K562 (cell line): ENCODE data around the gene SPAG7. TPM values are rescaled to one million over a fixed set of nuclear protein-coding genes. Genes with fewer than 3 reads are reported as not detected.

Experiments used
- ARID2 ChIP-seq: fragments of 450-650 bp; IDR thresholded peaks from 2 replicates; pipeline ENCODE4 v1.6.1; 2017; ENCODE audit warnings: antibody characterized with exemption, mild to moderate bottlenecking
- ARID3B ChIP-seq: fragments of 250-450 bp; sonication (Bioruptor Pico); IDR thresholded peaks from 2 replicates; pipeline ENCODE4 v1.4.0; 2020; ENCODE audit warnings: borderline replicate concordance
- ELK3 ChIP-seq: fragments of 450-650 bp; formaldehyde crosslinking; IDR thresholded peaks from 2 replicates; pipeline ENCODE4 v1.4.0; 2020; ENCODE audit warnings: mild to moderate bottlenecking
- FOXJ2 ChIP-seq: fragments of 200-800 bp; sonication (Bioruptor generic); IDR thresholded peaks from 2 replicates; pipeline ENCODE4 v1.6.1; 2016; ENCODE audit warnings: missing genetic modification characterization, missing compliant biosample characterization
- HLTF ChIP-seq: fragments of 450-650 bp; IDR thresholded peaks from 2 replicates; pipeline ENCODE4 v1.6.1; 2016
- HMBOX1 ChIP-seq: sonication (generic); IDR thresholded peaks from 2 replicates; pipeline ENCODE4 v1.6.1; 2016
- HNRNPUL1 ChIP-seq: fragments of 200-400 bp; formaldehyde crosslinking; IDR thresholded peaks from 2 replicates; pipeline ENCODE4 v1.6.1; 2017; ENCODE audit warnings: low read length
- NFYB ChIP-seq: IDR thresholded peaks from 2 replicates; pipeline ENCODE4 v1.6.1; 2011; ENCODE audit warnings: mild to moderate bottlenecking, moderate library complexity; ENCODE audit not compliant: insufficient read length; ENCODE audit errors: extremely low read depth
- NUFIP1 ChIP-seq: fragments of 450-650 bp; IDR thresholded peaks from 2 replicates; pipeline ENCODE4 v1.6.1; 2018; ENCODE audit not compliant: partially characterized antibody
- PPARD ChIP-seq: fragments of 250-450 bp; sonication (Bioruptor Pico); IDR thresholded peaks from 2 replicates; pipeline ENCODE4 v1.8.0; 2022; ENCODE audit warnings: inconsistent platforms, mild to moderate bottlenecking, moderate library complexity
- PRPF4 ChIP-seq: fragments of 200-400 bp; formaldehyde crosslinking; IDR thresholded peaks from one replicate; pipeline ENCODE4 v1.6.1; 2017; ENCODE audit warnings: low read length, low read depth, mild to moderate bottlenecking; ENCODE audit not compliant: insufficient read depth, poor library complexity, severe bottlenecking
- RBM39 ChIP-seq: fragments of 200-400 bp; formaldehyde crosslinking; optimal IDR thresholded peaks from 2 replicates; pipeline ENCODE3; 2018; ENCODE audit warnings: low read depth, low read length
- SAP30 ChIP-seq: fragments of 200-600 bp; sonication (generic); IDR thresholded peaks from 2 replicates; pipeline ENCODE4 v1.6.1; 2012; ENCODE audit warnings: borderline replicate concordance, low read depth, mild to moderate bottlenecking, moderate library complexity, low read length, control low read depth, inconsistent platforms; ENCODE audit not compliant: insufficient read depth, poor library complexity, severe bottlenecking
- SETDB1 ChIP-seq: IDR thresholded peaks from one replicate; pipeline ENCODE4 v1.6.1; 2012; ENCODE audit warnings: low read length, control low read depth, inconsistent platforms
- SPI1 ChIP-seq: IDR thresholded peaks from 2 replicates; pipeline ENCODE4 v1.6.1; 2011; ENCODE audit warnings: low read depth, low read length, control low read depth, borderline replicate concordance
- TEAD2 ChIP-seq: fragments of 450-650 bp; IDR thresholded peaks from 2 replicates; pipeline ENCODE4 v1.6.1; 2016; ENCODE audit warnings: missing genetic modification characterization, control low read depth, missing compliant biosample characterization
- USF2 ChIP-seq: sonication (generic); formaldehyde crosslinking; IDR thresholded peaks from 2 replicates; pipeline ENCODE4 v1.5.0; 2020; ENCODE audit warnings: missing genetic modification reagents
- ZFPM2 ChIP-seq: fragments of 250-450 bp; sonication (Bioruptor Pico); IDR thresholded peaks from 2 replicates; pipeline ENCODE4 v1.5.1; 2022; ENCODE audit warnings: mild to moderate bottlenecking
- ZNF507 ChIP-seq: conservative IDR thresholded peaks from 2 replicates; pipeline ENCODE4 v1.6.1; 2017; ENCODE audit warnings: missing genetic modification characterization, missing compliant biosample characterization
- ZNF512 ChIP-seq: IDR thresholded peaks from 2 replicates; pipeline ENCODE4 v1.6.1; 2016; ENCODE audit warnings: missing genetic modification characterization, missing compliant biosample characterization
- ZNF695 ChIP-seq: fragments of 450-650 bp; formaldehyde crosslinking; IDR thresholded peaks from 2 replicates; pipeline ENCODE4 v1.4.0; 2020; ENCODE audit warnings: mild to moderate bottlenecking, moderate library complexity
- ZNF764 ChIP-seq: fragments of 250-450 bp; sonication (Bioruptor Pico); IDR thresholded peaks from 2 replicates; pipeline ENCODE4 v1.4.0; 2020; ENCODE audit warnings: low read depth, mild to moderate bottlenecking, moderate library complexity
- ZNF77 ChIP-seq: fragments of 250-450 bp; sonication (Bioruptor Pico); IDR thresholded peaks from 2 replicates; pipeline ENCODE4 v1.5.0; 2020
- polyA plus RNA-seq, 8 experiments: library from polyadenylated mRNA; depleted of rRNA in 4 of 8; stranded (reverse) in 5 of 8; unstranded in 3 of 8; fragments of >200 nt; fragmentation: Nextera tagmentation in 2 of 8; fragmentation: Illumina TruSeq in 1 of 8; extraction: Ambion mirVana in 2 of 8; extraction: Trizol in 1 of 8; gene quantifications; 2 replicates each; pipeline versions ENCODE4 v1.2.1 to v1.2.3, GENCODE V29; 2011 to 2014; ENCODE audit warnings: inconsistent platforms in 1 of 8, missing spikeins in 1 of 8
- total RNA-seq, 7 experiments: library from RNA; depleted of rRNA in 6 of 7; stranded (reverse); fragments of >200 nt in 6 of 7; fragmentation: Illumina TruSeq in 2 of 7; extraction: Trizol in 2 of 7; gene quantifications; 2 replicates each; pipeline versions ENCODE4 v1.2.1 to v1.2.3, GENCODE V29; 2011 to 2021; ENCODE audit warnings: low replicate concordance in 1 of 7

SPAG7 gene
- total and polyA plus RNA-seq, 9 of the 15 experiments (the other 6 are each of a cell fraction or from before 2014, with no cell fraction given), result 5.6 to 53.5 (median 36.3) TPM

GRCh38 chr17:4939796-4940554 lies 27.6 kb downstream of the SPAG7 start, which contains the start of the genes RNF167 and SLC25A11 (continued):
- TF ChIP-seq NUFIP1 (no peak), SETDB1 (no peak), ZNF695 (CRISPR knock-in tag) (no peak), SAP30 (no peak), SPI1 (no peak), ZNF512 (no peak), ELK3 (CRISPR knock-in tag) (no peak), ZNF77 (CRISPR knock-in tag) (no peak), PRPF4 (no peak), ZNF507 (tag) (no peak), HLTF (no peak), PPARD (CRISPR knock-in tag) (no peak), ZFPM2 (no peak), HMBOX1 (peak; percentile 57; the same call in 1 of the 2 replicates), USF2 (CRISPR knock-in tag) (no peak), ZNF764 (CRISPR knock-in tag) (no peak), HNRNPUL1 (no peak), RBM39 (no peak), ARID3B (no peak), ARID2 (no peak), NFYB (no peak), FOXJ2 (tag) (peak; percentile 82), TEAD2 (no peak)
